Hematopoietic multipotent progenitor cell treated with erythropoietin and hydrocortisone succinate and interleukin-3 and kit ligand, for 17 days (in vitro differentiated cells): Measurements from ENCODE around the gene SLC25A12.
"Not testable (repeated sequence)": the region's sequence is repeated elsewhere in the genome, so short reads cannot be mapped to it uniquely, and the experiment has no call there.

ENCODE experiments used
- DNase-seq: peaks from one replicate; pipeline ENCODE4 v3.0.0-alpha.2; 2015; ENCODE audit warnings: low spot score

The SLC25A12 gene

DNA sequence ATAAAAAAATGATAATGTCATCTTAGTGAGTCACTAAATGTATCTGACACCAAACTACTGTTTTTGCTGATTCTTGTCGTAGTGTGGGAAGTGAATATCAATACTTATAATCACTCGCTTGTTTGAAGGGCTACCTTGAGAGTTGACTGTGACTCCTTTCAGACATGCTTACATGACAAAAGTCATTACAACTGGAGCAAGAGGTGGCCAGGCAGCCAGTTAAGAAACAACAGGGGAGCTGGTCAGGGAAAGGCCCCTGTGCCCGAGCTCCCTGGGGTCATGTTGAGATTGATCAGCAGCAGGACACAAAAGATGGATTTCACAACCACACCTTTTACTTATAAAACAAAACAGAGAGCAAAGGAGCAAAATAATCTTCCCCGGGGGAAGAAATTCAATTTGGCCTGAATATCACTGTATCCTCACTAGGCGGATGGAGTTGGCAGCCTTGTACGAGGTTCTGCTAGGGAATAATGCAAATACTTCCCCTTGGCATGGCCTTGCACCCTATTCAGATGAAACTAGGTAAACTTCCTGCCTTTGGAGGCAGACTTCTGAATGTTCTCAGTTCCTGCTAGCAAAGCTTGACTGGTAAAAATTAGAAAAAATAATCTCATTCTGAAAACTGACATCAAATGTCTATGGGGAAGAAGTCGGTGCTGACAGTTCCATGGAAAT lies 105.6 kb downstream of the SLC25A12 start:
- DNase-seq = no peak

DNA sequence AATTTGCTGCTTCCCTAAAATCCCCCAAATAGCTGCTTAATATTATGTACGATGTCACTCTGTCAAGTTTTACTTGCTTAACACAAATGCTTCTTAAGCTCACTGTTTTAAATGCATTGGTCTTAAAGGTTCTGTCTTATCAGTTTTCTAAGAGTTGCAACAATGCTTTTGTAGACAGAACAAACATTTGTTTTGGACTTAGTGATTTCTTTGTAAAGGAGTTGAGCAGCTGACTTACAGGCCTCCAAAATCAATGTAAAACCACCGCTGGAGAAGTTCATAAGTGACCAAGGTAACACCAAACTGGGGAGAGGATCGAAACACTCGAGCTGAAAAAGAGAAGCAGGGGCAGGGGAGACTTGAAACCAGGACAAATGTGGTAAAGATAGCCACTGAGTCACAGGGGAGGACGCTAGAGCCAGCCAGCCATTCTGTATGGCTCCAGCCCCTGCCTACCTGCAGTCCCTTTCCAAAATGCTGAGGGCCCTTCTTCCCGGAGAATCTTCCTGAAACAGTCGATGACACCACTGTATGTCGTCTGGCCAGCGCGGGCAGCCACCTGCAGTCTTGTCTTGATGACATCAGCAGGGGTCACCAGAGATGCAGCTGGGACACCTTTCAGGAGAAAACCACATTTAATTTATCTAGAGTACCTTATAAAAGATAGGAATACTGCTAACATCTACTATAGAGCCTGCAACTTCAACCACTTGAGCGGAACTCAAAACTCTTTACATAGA lies 106.5 kb downstream of the SLC25A12 start:
- no peak for DNase-seq

DNA sequence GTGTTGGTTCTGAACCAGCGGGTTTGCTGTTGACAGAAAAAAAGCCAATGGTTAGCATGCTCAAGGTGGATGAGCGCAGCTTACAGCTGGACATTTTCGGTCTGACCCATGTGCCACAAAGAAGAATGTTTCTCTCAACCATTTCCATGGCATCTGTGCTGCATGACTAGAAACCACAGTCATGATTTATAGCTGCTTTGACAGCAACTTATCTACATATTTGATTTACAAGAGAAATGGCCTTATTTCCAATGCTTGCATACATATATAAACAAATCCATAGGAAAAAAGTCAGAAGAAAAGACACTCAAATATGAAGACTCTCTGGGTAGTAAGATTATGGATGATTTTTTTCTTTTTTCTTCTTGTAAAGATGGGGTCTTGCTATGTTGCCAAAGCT lies 108.6 kb downstream of the SLC25A12 start:
- no peak for DNase-seq

DNA sequence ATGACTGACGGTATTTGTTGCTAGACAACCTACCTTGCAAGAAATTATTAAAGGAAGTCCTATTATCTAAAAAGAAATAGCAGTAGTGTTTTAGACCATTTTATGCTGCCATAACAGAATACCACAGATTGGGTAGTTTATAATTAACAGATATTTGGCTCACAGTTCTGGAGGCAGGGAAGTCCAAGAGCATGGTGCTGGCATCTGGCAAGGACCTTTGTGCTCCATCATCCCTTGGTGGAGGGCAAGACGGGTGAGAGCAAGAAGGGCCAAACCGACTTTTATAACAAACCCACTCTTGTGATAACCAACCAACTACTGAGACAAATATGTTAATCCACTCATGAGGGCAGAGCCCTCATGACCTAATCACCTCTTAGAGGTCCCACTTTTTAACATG lies 115.5 kb downstream of the SLC25A12 start:
- DNase-seq = no peak

DNA sequence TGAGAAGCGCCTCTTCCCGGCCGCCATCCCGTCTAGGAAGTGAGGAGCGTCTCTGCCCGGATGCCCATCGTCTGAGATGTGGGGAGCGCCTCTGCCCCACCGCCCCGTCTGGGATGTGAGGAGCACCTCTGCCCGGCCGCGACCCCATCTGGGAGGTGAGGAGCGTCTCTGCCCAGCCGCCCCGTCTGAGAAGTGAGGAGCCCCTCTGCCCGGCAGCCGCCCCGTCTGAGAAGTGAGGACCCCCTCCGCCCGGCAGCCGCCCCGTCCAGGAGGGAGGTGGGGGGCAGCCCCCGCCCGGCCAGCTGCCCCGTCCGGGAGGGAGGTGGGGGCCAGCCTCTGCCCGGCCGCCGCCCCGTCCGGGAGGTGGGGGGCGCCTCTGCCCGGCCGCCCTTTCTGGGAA lies 119.5 kb downstream of the SLC25A12 start:
- DNase-seq = not testable (repeated sequence)

DNA sequence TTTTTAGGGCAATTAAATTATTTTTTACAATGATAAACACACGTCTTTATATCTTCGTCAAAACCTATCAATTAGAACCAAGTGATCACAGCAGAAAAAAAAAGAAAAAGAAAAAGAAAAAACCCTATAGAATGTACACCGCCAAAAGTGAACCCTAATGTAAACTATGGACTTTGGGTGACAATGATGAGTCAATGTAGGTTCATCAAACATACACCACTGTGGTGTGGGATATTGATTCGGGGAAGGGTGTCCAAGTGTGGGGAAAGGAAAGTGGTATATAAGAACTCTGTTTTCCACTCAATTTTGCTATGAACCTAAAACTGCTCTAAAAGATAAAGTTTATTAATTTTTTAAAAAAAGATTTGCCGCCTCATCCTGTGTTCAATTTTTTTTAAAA lies 121.7 kb downstream of the SLC25A12 start:
- DNase-seq = no peak

DNA sequence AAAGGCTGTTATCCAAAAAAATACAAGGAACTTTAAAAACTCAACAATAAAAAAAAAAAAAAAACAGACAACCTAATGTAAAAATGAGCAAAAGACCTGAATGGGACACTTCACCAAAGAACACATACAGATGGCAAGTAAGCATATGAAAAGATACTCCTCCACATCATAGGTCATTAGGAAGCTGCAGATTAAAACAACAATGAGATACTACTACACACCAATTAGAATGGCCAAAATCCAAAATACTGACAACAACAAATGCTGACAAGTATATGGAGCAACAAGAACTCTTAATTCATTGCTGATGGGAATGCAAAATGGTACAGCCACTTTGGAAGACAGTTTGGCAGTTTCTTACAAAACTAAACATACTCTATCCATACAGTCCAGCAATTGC lies 122.6 kb downstream of the SLC25A12 start:
- no peak for DNase-seq

DNA sequence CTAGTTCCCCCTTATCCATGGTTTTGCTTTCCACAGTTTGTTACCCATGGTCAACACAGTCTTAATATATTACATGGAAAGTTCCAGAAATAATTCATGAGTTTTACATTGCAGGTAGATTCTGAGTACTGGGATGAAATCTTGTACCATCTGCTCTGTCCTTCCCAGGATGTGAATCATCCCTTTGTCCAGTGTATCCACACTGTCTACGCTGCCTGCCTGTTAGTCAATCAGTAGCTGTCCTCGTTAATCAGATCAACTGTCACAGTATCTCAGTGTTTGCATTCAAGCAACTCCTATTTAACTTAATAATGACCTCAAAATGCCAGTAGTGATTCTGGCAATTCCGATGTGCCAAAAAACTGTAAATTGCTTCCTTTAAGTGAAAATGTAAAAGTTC lies 130.4 kb downstream of the SLC25A12 start:
- no peak for DNase-seq

DNA sequence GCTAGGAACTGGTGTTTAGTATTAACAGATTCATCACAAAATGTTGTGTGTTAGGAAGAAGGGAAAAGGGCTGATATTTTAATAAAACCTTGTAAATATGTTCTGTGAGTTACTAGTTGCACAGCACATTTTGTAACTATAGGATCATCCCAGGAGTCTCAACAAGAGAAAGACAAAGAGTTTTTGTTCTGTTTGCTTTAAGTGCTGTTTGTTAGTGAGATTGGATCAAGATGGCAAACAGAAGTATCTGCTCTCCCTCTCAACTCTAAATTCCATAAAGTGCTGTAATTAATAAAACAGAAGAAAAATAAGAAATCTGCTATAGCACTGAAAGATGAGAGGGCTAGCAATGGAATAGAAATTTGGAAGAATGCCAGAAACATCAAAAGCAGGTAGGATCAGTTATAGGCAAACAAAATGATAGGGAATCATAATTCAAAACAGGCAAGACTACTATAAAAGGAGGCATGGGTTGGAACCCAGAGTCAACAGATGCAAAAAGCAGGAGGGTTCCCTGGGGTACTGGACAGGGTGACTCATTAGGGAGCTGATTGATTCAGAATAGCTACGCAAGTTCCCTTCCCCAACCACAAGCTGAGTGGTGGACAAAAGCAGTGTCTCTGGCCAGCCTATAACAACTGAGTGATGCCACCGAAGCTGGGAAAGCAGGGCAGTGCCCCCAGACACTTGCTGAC lies 131.0 kb downstream of the SLC25A12 start:
- no peak for DNase-seq

DNA sequence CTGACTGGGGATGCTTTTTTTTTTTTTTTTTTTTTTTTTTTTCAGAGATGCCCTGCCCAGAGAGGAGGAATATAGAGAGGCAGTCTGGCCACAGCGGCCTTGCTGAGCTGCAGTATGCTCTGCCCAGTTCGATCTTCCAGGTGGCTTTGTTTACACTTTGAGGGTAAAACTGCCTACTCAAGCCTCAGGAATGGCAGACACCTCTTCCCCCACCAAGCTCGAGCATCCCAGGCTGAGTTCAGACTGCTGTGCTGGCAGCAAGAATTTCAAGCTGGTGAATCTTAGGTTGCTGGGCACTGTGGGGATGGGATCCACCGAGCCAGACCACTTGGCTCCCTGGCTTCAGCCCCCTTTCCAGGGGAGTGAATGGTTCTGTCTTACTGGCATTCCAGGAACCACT lies 132.9 kb downstream of the SLC25A12 start:
- not testable (repeated sequence) for DNase-seq

DNA sequence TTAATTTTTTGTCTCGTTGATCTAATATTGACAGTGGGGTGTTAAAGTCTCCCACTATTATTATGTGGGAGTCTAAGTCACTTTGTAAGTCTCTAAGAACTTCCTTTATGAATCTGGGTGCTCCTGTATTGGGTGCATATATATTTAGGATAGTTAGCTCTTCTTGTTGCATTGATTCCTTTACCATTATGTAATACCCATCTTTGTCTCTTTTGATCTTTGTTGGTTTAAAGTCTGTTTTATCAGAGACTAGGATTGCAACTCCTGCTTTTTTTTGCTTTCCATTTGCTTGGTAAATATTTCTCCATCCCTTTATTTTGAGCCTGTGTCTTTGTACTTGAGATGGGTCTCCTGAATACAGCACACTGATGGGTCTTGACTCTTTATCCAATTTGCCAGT lies 135.3 kb downstream of the SLC25A12 start:
- DNase-seq = not testable (repeated sequence)

DNA sequence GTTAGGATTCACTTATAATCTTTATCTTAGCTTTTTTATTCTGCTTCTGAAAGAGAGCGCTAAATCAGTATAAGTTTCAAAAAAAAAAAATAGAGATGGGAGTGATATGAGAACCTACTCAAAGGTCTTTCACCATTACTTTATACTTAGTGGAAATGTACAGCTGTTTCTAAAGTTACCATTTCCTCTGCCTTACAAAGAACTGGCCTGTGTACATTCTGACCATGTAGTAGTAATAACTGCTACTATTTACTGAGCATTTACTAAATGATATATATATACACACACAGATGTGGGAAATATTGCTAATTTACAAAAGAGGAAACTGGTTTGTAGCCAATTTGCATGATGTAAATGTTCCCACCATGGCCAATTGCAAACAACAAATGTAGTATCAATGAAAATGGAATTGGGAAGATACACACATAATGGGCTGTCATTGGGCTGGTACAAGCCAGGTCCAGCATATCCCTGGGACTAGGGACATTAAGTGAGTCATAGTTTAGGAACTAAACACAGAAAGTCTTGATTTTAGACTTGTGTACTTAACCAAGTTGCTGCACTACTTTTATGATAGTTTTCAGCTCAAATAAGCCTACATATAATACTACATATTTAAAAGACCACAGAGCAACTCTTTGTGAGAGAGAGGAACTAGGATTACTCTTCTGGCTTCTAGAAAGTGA lies 139.6 kb downstream of the SLC25A12 start:
- DNase-seq = no peak

DNA sequence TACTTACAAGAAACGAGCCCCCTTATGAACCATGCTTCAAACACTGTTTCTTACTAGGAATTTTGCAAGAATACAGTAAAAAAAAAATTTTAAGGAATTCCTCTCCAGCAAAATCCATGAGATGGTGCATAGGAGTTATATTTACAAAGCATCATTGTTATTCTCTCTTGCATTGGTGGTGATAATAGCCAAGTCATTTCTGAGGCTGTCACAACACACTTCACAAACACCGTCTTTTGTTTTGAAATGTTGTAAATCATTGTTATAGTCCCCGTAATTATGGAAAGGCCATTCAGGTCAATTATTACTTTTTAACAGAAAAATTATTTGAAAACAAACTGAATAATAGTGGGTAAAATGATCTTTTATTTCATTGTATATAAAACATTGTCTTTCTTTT lies 146.7 kb downstream of the SLC25A12 start:
- DNase-seq = no peak

DNA sequence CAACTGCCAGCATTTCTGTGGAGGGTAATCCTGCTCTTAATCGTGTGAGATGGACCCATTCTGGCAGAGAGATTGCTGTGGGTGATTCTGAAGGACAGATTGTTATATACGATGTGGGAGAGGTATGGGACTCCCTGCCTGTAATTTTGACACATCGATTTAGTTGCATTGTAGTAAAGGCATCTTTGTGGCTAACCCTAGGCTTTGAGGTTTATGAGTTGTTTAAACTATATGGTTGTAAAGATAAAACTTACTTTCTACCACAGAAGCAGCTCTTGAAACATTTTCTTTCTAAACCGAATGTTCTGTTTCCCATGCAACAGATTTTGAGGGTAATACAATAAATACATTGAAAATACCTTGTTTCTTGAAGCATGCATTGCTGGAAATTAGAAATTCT lies 148.2 kb downstream of the SLC25A12 start:
- DNase-seq = no peak

DNA sequence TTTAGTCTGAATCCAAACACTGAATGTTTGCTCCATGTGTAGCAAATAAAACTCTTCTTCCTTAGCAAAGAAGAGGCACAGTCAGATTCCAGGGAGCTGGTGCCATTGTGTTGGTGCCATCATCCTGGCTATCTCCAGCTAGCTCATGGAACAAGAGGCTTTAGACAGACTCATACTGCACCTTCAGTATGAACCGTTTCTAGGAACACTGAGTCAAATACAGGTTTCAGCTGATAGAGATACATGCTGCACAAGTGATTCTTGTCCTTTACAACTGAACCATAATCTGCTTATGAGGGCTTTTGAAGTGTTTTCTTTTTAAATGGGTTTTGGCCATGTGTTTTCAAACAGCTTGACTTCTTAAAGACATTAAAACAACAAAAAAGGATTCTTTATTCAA lies 148.9 kb downstream of the SLC25A12 start:
- no peak for DNase-seq

DNA sequence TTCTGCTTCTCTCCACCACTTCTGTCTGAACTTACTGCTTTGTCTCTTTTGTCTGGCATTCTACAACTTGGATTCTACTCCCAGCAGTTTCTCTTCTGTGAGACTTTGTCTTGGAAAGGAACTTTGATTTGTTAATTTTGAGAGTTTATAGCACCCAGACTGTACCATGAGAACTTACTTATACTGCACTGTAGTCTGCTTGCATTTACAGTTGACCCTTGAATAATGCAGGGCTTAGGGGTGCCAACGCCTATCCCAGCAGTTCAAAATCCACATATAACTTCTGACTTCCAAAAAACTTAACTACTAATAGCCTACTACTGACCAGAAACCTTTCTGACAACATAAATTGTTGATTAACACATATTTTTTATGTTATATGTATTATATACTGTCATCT lies 151.3 kb downstream of the SLC25A12 start:
- no peak for DNase-seq

DNA sequence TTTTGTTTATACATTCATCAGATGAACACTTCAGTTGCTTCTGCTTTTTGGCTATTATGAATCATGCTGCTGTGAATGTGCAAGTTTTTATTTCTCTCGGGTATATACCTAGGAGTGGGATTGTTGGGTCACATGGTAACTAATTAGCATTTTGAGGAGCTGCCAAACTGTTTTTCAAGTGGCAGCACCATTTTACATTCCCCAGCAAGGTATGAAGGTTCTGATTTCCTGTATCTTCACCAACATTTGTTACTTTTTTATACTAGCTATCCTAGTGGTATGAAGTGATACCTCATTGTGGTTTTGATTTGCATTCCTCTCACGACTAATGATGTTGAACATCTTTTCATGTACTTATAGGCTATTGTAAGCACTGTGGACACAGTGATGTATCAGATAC lies 152.9 kb downstream of the SLC25A12 start:
- no peak for DNase-seq

DNA sequence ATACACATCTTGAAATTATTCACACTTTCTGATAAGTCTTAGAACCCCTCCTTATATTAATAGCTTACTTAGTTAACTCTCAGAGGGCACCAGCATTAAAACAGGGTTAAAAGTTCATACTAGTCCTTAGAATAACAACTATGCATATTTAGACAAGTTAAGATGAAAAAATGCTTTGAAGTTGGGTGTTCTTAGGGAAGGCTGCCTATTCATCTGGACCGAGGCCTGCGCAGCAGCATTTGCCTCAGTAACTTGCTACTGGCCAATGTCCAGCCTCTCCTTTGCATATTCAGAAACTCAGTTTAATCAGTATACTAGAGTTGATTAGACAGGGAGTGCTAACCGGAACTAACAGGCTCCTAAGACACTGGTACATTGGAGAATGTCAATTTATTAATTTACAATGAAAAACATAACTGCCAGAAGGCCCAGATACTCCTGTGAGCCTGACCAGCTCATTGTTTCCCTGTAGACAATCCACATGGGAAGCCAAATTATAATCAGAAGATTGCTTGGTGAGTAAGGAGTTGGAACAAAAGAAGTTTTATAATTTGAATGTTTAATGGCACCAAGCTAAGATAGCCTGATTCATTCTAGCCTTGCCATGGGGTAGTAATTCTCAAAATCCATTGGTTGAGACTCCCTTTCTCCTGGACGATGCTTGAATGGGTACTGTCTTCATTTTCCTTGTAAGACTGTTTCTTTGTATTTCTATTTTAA lies 157.9 kb downstream of the SLC25A12 start:
- no peak for DNase-seq
